Measurements from ENCODE around the gene MIDN. TPM values are rescaled to one million over a fixed set of nuclear protein-coding genes. Genes with fewer than 3 reads are reported as not detected.

MIDN gene
- total RNA-seq, 2 experiments from 2014 or later, result 86.2 to 88.6 TPM

GRCh38 chr19:1248786-1249297 is 459 bp downstream of the MIDN start:
- Mint-ChIP-seq H3K27me3 (no peaks in the 10 kb centered on the region), H3K36me3 (ENCODE audit: low read depth) (peaks cover 23% of the 10 kb centered on the region), H3K27ac (peak overlapping the region; percentile 84), H3K9me3 (no peaks in the 10 kb centered on the region), H3K4me3 (peak overlapping the region; percentile 78), H3K4me1 (peaks cover 14% of the 10 kb centered on the region)
- ChIA-PET CTCF (interaction anchor here (0.5 to 1.0 kb wide), 2 partner anchors 17 to 159 kb away, joined by 3 to 4 read pairs; no protein-coding TSS in a partner anchor), POLR2A (interaction anchor here (1.0 to 1.6 kb wide), 5 partner anchors 12 to 228 kb away, joined by 3 to 12 read pairs (median 3); partner anchors contain the start of genes CIRBP, RNU6-2 and TMEM259)
- peak; percentile 84 for DNase-seq

- H3K4me3 Mint-ChIP-seq, result peak overlapping the region; percentile 80
- POLR2A ChIA-PET, result interaction anchor here (0.6 to 1.6 kb wide), 9 partner anchors 8 to 228 kb away, joined by 3 to 12 read pairs (median 3); partner anchors contain the start of genes ATP5F1D, CIRBP, RNU6-2 and TMEM259
- H3K27ac Mint-ChIP-seq, result peak overlapping the region; percentile 82
These were observed 1.1 kb downstream of the MIDN start for GRCh38 chr19:1249298-1249989.

GRCh38 chr19:1249990-1250436 is 1.6 kb downstream of the MIDN start:
- Mint-ChIP-seq H3K27me3 (no peaks in the 10 kb centered on the region), H3K4me1 (peaks cover 17% of the 10 kb centered on the region), H3K4me3 (peak overlapping the region; percentile 80), H3K9me3 (no peaks in the 10 kb centered on the region), H3K36me3 (ENCODE audit: low read depth) (peaks cover 28% of the 10 kb centered on the region), H3K27ac (peak overlapping the region; percentile 82)
- DNase-seq, result no peak
- POLR2A ChIA-PET, result interaction anchor here (0.6 to 1.0 kb wide), 4 partner anchors 9 to 229 kb away, joined by 3 to 10 read pairs (median 3); partner anchors contain the start of genes ATP5F1D, CIRBP and RNU6-2
- CTCF ChIA-PET, result no interaction called here

More at GRCh38 chr19:1249298-1249989, 1.1 kb downstream of the MIDN start:
- peak; percentile 97 for DNase-seq
- CTCF ChIA-PET, result interaction anchor here (1.0 kb wide), 1 partner anchor 17 kb away, joined by 3 read pairs; no protein-coding TSS in a partner anchor
- Mint-ChIP-seq H3K27me3 (no peaks in the 10 kb centered on the region), H3K36me3 (ENCODE audit: low read depth) (peaks cover 24% of the 10 kb centered on the region), H3K4me1 (peaks cover 16% of the 10 kb centered on the region), H3K9me3 (no peaks in the 10 kb centered on the region)

- Mint-ChIP-seq H3K4me3 (peak overlapping the region; percentile 96), H3K27me3 (no peaks in the 10 kb centered on the region), H3K4me1 (peaks cover 22% of the 10 kb centered on the region), H3K36me3 (ENCODE audit: low read depth) (peaks cover 32% of the 10 kb centered on the region), H3K9me3 (no peaks in the 10 kb centered on the region), H3K27ac (peak overlapping the region; percentile 93)
- ChIA-PET POLR2A (interaction anchor here (0.6 to 3.3 kb wide), 5 partner anchors 9 to 229 kb away, joined by 3 to 162 read pairs (median 3); partner anchors contain the start of genes ATP5F1D, CIRBP and RNU6-2), CTCF (no interaction called here)
- DNase-seq, result peak; percentile 56
These were observed 2.3 kb downstream of the MIDN start for GRCh38 chr19:1250437-1251260.

GRCh38 chr19:1251330-1252220 is 3.2 kb downstream of the MIDN start:
- H3K9me3 Mint-ChIP-seq, result no peaks in the 10 kb centered on the region
- H3K4me3 Mint-ChIP-seq, result peak overlapping the region; percentile 96
- H3K4me1 Mint-ChIP-seq, result peaks cover 21% of the 10 kb centered on the region
- CTCF ChIA-PET, result interaction anchor here (4.9 kb wide), 1 partner anchor 15 kb away, joined by 44 read pairs; no protein-coding TSS in a partner anchor
- peak; percentile 76 for DNase-seq
- peaks cover 38% of the 10 kb centered on the region for H3K36me3 Mint-ChIP-seq (ENCODE audit: low read depth)
- no peaks in the 10 kb centered on the region for H3K27me3 Mint-ChIP-seq
- POLR2A ChIA-PET, result interaction anchor here (3.3 kb wide), 1 partner anchor 13 kb away, joined by 162 read pairs; the partner anchor contains the start of gene CIRBP
- H3K27ac Mint-ChIP-seq, result peak overlapping the region; percentile 93

- Mint-ChIP-seq H3K4me3 (peak overlapping the region; percentile 96), H3K4me1 (peaks cover 21% of the 10 kb centered on the region), H3K27me3 (no peaks in the 10 kb centered on the region), H3K27ac (peak overlapping the region; percentile 93), H3K9me3 (no peaks in the 10 kb centered on the region), H3K36me3 (ENCODE audit: low read depth) (peaks cover 42% of the 10 kb centered on the region)
- ChIA-PET POLR2A (interaction anchor here (0.6 to 3.3 kb wide), 7 partner anchors 8 to 178 kb away, joined by 3 to 162 read pairs (median 6); partner anchors contain the start of genes ATP5F1D, CIRBP and FAM174C), CTCF (interaction anchor here (0.8 to 4.9 kb wide), 4 partner anchors 8 to 17 kb away, joined by 4 to 44 read pairs (median 18); partner anchors contain the start of genes ATP5F1D and CIRBP)
- peak; percentile 70 for DNase-seq
These were observed 3.9 kb downstream of the MIDN start for GRCh38 chr19:1252221-1252820.

- peak overlapping the region; percentile 85 for H3K27ac Mint-ChIP-seq
- no peaks in the 10 kb centered on the region for H3K27me3 Mint-ChIP-seq
- peak; percentile 86 for DNase-seq
- ChIA-PET POLR2A (interaction anchor here (0.6 to 3.3 kb wide), 10 partner anchors 9 to 213 kb away, joined by 3 to 162 read pairs (median 5); partner anchors contain the start of genes ABCA7, ARHGAP45, ATP5F1D and CIRBP), CTCF (interaction anchor here (0.8 to 4.9 kb wide), 4 partner anchors 9 to 16 kb away, joined by 4 to 44 read pairs (median 18); partner anchors contain the start of genes ATP5F1D and CIRBP)
- H3K4me1 Mint-ChIP-seq, result peaks cover 28% of the 10 kb centered on the region
- no peaks in the 10 kb centered on the region for H3K9me3 Mint-ChIP-seq
- H3K36me3 Mint-ChIP-seq (ENCODE audit: low read depth), result peaks cover 48% of the 10 kb centered on the region
- H3K4me3 Mint-ChIP-seq, result peak overlapping the region; percentile 96
These were observed 4.6 kb downstream of the MIDN start for GRCh38 chr19:1252821-1253513.

- H3K27me3 Mint-ChIP-seq, result no peaks in the 10 kb centered on the region
- peaks cover 54% of the 10 kb centered on the region for H3K36me3 Mint-ChIP-seq (ENCODE audit: low read depth)
- ChIA-PET POLR2A (interaction anchor here (1.0 to 3.3 kb wide), 9 partner anchors 9 to 214 kb away, joined by 3 to 162 read pairs (median 5); partner anchors contain the start of genes ABCA7, ARHGAP45, ATP5F1D and CIRBP), CTCF (interaction anchor here (0.8 to 4.9 kb wide), 4 partner anchors 9 to 16 kb away, joined by 4 to 44 read pairs (median 18); partner anchors contain the start of genes ATP5F1D and CIRBP)
- peaks cover 33% of the 10 kb centered on the region for H3K4me1 Mint-ChIP-seq
- no peaks in the 10 kb centered on the region for H3K9me3 Mint-ChIP-seq
- peak overlapping the region; percentile 96 for H3K4me3 Mint-ChIP-seq
- H3K27ac Mint-ChIP-seq, result peak overlapping the region; percentile 85
- no peak for DNase-seq
These were observed 5.2 kb downstream of the MIDN start for GRCh38 chr19:1253514-1254080.

GRCh38 chr19:1254081-1254527 is 5.7 kb downstream of the MIDN start:
- Mint-ChIP-seq H3K36me3 (ENCODE audit: low read depth) (peaks cover 59% of the 10 kb centered on the region), H3K4me1 (peaks cover 37% of the 10 kb centered on the region), H3K9me3 (no peaks in the 10 kb centered on the region), H3K4me3 (peak overlapping the region; percentile 41), H3K27ac (peak overlapping the region; percentile 56), H3K27me3 (no peaks in the 10 kb centered on the region)
- CTCF ChIA-PET, result interaction anchor here (1.9 to 4.9 kb wide), 2 partner anchors 10 to 13 kb away, joined by 29 to 44 read pairs; no protein-coding TSS in a partner anchor
- no peak for DNase-seq
- POLR2A ChIA-PET, result interaction anchor here (1.1 to 3.3 kb wide), 6 partner anchors 10 to 214 kb away, joined by 4 to 162 read pairs (median 8); partner anchors contain the start of genes ABCA7, CIRBP and FAM174C

- peaks cover 43% of the 10 kb centered on the region for H3K4me1 Mint-ChIP-seq
- ChIA-PET CTCF (interaction anchor here (1.7 to 4.9 kb wide), 2 partner anchors 10 to 12 kb away, joined by 8 to 44 read pairs; no protein-coding TSS in a partner anchor), POLR2A (interaction anchor here (7.3 kb wide), 1 partner anchor 13 kb away, joined by 119 read pairs; the partner anchor contains the start of gene CIRBP)
- no peaks in the 10 kb centered on the region for H3K9me3 Mint-ChIP-seq
- H3K27me3 Mint-ChIP-seq, result no peaks in the 10 kb centered on the region
- DNase-seq, result no peak
- H3K4me3 Mint-ChIP-seq, result peak overlapping the region; percentile 41
- peaks cover 62% of the 10 kb centered on the region for H3K36me3 Mint-ChIP-seq (ENCODE audit: low read depth)
- peak overlapping the region; percentile 56 for H3K27ac Mint-ChIP-seq
These were observed 6.3 kb downstream of the MIDN start for GRCh38 chr19:1254530-1255185.
